Progenitor cell of endocrine pancreas (in vitro differentiated cells): ENCODE data around the gene TAF8. TPM values are rescaled to one million over a fixed set of nuclear protein-coding genes. Genes with fewer than 3 reads are reported as not detected.
"Not testable (repeated sequence)": the region's sequence is repeated elsewhere in the genome, so short reads cannot be mapped to it uniquely, and the experiment has no call there.

Source experiments
- DNase-seq: peaks from one replicate; pipeline ENCODE4 v3.0.0; 2021; ENCODE audit warnings: low spot score; ENCODE audit not compliant: unreplicated experiment
- H3K27ac Mint-ChIP-seq: 2 replicates; pipeline ENCODE4 v1.8.0; 2021; ENCODE audit warnings: mild to moderate bottlenecking, moderate library complexity, mixed read lengths
- H3K27me3 Mint-ChIP-seq: 2 replicates; pipeline ENCODE4 v1.8.0; 2021; ENCODE audit warnings: mixed read lengths
- H3K36me3 Mint-ChIP-seq: 2 replicates; pipeline ENCODE4 v1.8.0; 2022; ENCODE audit warnings: mixed read lengths; ENCODE audit not compliant: insufficient read depth
- H3K4me1 Mint-ChIP-seq: 2 replicates; pipeline ENCODE4 v1.8.0; 2021; ENCODE audit warnings: low read depth, mixed read lengths
- H3K4me3 Mint-ChIP-seq: 2 replicates; pipeline ENCODE4 v1.8.0; 2021; ENCODE audit warnings: low read depth, mild to moderate bottlenecking, moderate library complexity, mixed read lengths
- H3K9me3 Mint-ChIP-seq: 2 replicates; pipeline ENCODE4 v1.8.0; 2021; ENCODE audit warnings: low read depth, mixed read lengths
- CTCF ChIP-seq: fragments of 200-600 bp; sonication (generic); IDR thresholded peaks from one replicate; pipeline ENCODE4 v1.5.0; 2021; ENCODE audit warnings: antibody characterized with exemption, mild to moderate bottlenecking; ENCODE audit not compliant: unreplicated experiment
- long read RNA-seq: library from polyadenylated mRNA; unstranded; transcript quantifications from one replicate; pipeline ENCODE4 v2.0.0, GENCODE V29; 2020
- total RNA-seq: library from RNA; stranded (reverse); gene quantifications from 2 replicates; pipeline ENCODE4 v1.2.1, GENCODE V29; 2021

TAF8 gene
- 38.9 and 40.4 TPM in 2 replicates for total RNA-seq
- long read RNA-seq, full-length matches to known transcripts, result 4 of 28 reads
- long read RNA-seq, partial matches to known transcripts, result 8 of 28 reads
- long read RNA-seq, other reads (novel, unspliced or antisense), result 16 of 28 reads

- Mint-ChIP-seq H3K4me1 (peaks cover 10% of the 10 kb centered on the region), H3K27ac (peak within 1 kb of the TSS; percentile 100), H3K27me3 (peaks cover 15% of the 10 kb centered on the region), H3K4me3 (peak within 1 kb of the TSS; percentile 97), H3K36me3 (peaks cover 10% of the 10 kb centered on the region), H3K9me3 (no peaks in the 10 kb centered on the region)
- peak; percentile 73 for DNase-seq
- no peak for TF ChIP-seq CTCF
These were observed at the start of gene TAF8 for GRCh38 chr6:42050297-42051267. TAF8 (plus strand) TSS chr6:42050524; CDS start chr6:42050542, 18 bp downstream.

- H3K36me3 Mint-ChIP-seq, result no peaks in the 10 kb centered on the region
- no peak for DNase-seq
- no peaks in the 10 kb centered on the region for H3K27me3 Mint-ChIP-seq
- no peaks in the 10 kb centered on the region for H3K4me1 Mint-ChIP-seq
- H3K9me3 Mint-ChIP-seq, result no peaks in the 10 kb centered on the region
- no peak overlapping the region for H3K4me3 Mint-ChIP-seq
- no peak for TF ChIP-seq CTCF
- H3K27ac Mint-ChIP-seq, result no peak overlapping the region
These were observed 48.8 kb upstream of the TAF8 start for GRCh38 chr6:42001506-42001905.

GRCh38 chr6:42003658-42004057 lies 46.7 kb upstream of the TAF8 start:
- not testable (repeated sequence) for H3K36me3 Mint-ChIP-seq, H3K9me3 Mint-ChIP-seq, H3K27me3 Mint-ChIP-seq, H3K4me1 Mint-ChIP-seq, DNase-seq, H3K27ac Mint-ChIP-seq, H3K4me3 Mint-ChIP-seq

GRCh38 chr6:42007286-42008137 lies 42.8 kb upstream of the TAF8 start:
- peaks cover 3% of the 10 kb centered on the region for H3K4me1 Mint-ChIP-seq
- H3K27me3 Mint-ChIP-seq, result no peaks in the 10 kb centered on the region
- no peak overlapping the region for H3K27ac Mint-ChIP-seq
- no peaks in the 10 kb centered on the region for H3K36me3 Mint-ChIP-seq
- no peak for TF ChIP-seq CTCF
- no peaks in the 10 kb centered on the region for H3K9me3 Mint-ChIP-seq
- H3K4me3 Mint-ChIP-seq, result no peak overlapping the region
- DNase-seq, result no peak

GRCh38 chr6:42008138-42008528 lies 42.2 kb upstream of the TAF8 start:
- not testable (repeated sequence) for H3K4me3 Mint-ChIP-seq, H3K27me3 Mint-ChIP-seq, H3K27ac Mint-ChIP-seq, DNase-seq, H3K36me3 Mint-ChIP-seq, H3K4me1 Mint-ChIP-seq, H3K9me3 Mint-ChIP-seq

GRCh38 chr6:42009844-42010184 lies 40.5 kb upstream of the TAF8 start:
- Mint-ChIP-seq H3K27me3 (no peaks in the 10 kb centered on the region), H3K27ac (no peak overlapping the region), H3K36me3 (no peaks in the 10 kb centered on the region), H3K4me3 (no peak overlapping the region), H3K9me3 (no peaks in the 10 kb centered on the region), H3K4me1 (peaks cover 3% of the 10 kb centered on the region)
- TF ChIP-seq CTCF, result no peak
- no peak for DNase-seq
